ENCODE results near the gene AURKA. TPM values are rescaled to one million over a fixed set of nuclear protein-coding genes. Genes with fewer than 3 reads are reported as not detected.

The AURKA gene
- total and polyA plus RNA-seq, 9 of the 15 experiments (the other 6 are each of a cell fraction or from before 2014, with no cell fraction given), result 72.7 to 162 (median 113) TPM

- TF ChIP-seq DACH1 (IDR thresholded peaks at IDR 0.05; ENCODE audit: partially characterized antibody), result peak; percentile 96
- peak; percentile 91 for TF ChIP-seq HMBOX1 (IDR thresholded peaks at IDR 0.05)
- TF ChIP-seq TAF15 (IDR thresholded peaks at IDR 0.05; ENCODE audit: low read depth, low read length), result no peak
- TF ChIP-seq TARDBP (IDR thresholded peaks at IDR 0.05), result peak; percentile 70; the same call in 1 of the 2 replicates
- TF ChIP-seq ZFX (CRISPR knock-in tag; IDR thresholded peaks at IDR 0.05), result 0 out of 2 replicates have a peak, but pooled peaks have one; percentile 20
- no peak for TF ChIP-seq ARID3B (CRISPR knock-in tag; IDR thresholded peaks at IDR 0.05; ENCODE audit: borderline replicate concordance)
- TF ChIP-seq NR0B1 (IDR thresholded peaks at IDR 0.05; ENCODE audit: partially characterized antibody), result no peak
- TF ChIP-seq ZFPM2 (CRISPR knock-in tag; IDR thresholded peaks at IDR 0.05), result no peak
- TF ChIP-seq ZNF592 (IDR thresholded peaks at IDR 0.05), result peak; percentile 94
- peak; percentile 84 for TF ChIP-seq NEUROD1 (IDR thresholded peaks at IDR 0.05; ENCODE audit: borderline replicate concordance, low read depth, low read length, partially characterized antibody)
- no peak for TF ChIP-seq ZNF507 (tag; conservative IDR thresholded peaks at IDR 0.05)
- TF ChIP-seq MCM5 (IDR thresholded peaks at IDR 0.05; ENCODE audit: low read depth), result no peak
- TF ChIP-seq HBP1 (CRISPR knock-in tag; IDR thresholded peaks at IDR 0.05), result peak; percentile 61; the same call in 1 of the 2 replicates
These were observed 29.1 kb downstream of the AURKA start (continued) for GRCh38 chr20:56362833-56363413.

Measured in K562 (cell line).